GM12875 (cell line): ENCODE measurements around the gene TRIM36.

ENCODE experiments used
- H3K4me3 ChIP-seq: one replicate; pipeline ENCODE4 v1.5.1; 2011; ENCODE audit warnings: low read depth, low read length, control low read depth
- TF ChIP-seq, protein P1 (sequence below): IDR thresholded peaks from 2 replicates; pipeline ENCODE4 v1.5.1; 2011; ENCODE audit warnings: low read depth, mild to moderate bottlenecking, control low read depth, inconsistent platforms, low read length, moderate library complexity, borderline replicate concordance; ENCODE audit not compliant: insufficient read depth

TRIM36 gene

GRCh38 chr5:115180165-115180709 lies 10.5 kb upstream of the TRIM36 start:
- H3K4me3 ChIP-seq, result peak overlapping the region; percentile 51
- TF ChIP-seq, protein P1, sequence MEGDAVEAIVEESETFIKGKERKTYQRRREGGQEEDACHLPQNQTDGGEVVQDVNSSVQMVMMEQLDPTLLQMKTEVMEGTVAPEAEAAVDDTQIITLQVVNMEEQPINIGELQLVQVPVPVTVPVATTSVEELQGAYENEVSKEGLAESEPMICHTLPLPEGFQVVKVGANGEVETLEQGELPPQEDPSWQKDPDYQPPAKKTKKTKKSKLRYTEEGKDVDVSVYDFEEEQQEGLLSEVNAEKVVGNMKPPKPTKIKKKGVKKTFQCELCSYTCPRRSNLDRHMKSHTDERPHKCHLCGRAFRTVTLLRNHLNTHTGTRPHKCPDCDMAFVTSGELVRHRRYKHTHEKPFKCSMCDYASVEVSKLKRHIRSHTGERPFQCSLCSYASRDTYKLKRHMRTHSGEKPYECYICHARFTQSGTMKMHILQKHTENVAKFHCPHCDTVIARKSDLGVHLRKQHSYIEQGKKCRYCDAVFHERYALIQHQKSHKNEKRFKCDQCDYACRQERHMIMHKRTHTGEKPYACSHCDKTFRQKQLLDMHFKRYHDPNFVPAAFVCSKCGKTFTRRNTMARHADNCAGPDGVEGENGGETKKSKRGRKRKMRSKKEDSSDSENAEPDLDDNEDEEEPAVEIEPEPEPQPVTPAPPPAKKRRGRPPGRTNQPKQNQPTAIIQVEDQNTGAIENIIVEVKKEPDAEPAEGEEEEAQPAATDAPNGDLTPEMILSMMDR, result no peak

DNA sequence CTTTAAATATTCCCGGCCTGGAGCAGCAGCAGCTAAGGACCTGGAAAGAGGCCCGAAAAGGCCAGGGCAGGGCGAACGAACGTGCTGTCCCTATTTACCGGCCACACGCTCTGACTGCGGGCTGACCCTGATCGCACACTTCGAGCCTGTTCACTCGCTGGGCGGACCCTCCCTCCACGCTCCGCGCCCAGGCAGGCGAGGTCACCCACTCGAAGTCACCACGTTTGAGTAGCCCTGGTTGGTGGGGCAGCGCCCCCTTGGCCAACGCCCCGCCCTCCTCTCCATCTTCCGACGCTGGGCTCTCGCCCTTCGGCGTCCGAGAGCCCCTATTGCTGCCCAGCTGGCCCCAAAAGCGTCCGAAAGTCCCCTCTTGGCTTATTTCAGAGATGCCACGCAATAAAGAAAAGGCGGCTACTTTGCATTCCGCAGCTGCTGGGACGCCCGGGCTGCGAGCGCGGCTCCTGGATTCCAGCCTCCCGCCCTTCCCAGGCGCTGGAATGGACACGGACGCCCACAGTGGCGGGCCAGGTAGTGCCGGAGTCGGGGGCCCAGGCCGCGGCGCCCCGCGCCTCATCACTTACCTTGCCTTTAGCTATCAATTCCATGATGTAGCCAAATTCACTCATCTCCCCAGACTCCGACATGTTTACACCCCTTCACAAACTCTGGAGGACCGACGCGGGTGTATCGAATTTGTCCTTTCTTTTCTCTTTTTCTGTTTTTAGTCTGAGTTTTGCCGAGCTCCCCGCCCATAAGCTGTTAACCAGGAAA lies 9.9 kb upstream of the TRIM36 start:
- H3K4me3 ChIP-seq, result peak overlapping the region; percentile 51
- TF ChIP-seq, protein P1, result no peak

DNA sequence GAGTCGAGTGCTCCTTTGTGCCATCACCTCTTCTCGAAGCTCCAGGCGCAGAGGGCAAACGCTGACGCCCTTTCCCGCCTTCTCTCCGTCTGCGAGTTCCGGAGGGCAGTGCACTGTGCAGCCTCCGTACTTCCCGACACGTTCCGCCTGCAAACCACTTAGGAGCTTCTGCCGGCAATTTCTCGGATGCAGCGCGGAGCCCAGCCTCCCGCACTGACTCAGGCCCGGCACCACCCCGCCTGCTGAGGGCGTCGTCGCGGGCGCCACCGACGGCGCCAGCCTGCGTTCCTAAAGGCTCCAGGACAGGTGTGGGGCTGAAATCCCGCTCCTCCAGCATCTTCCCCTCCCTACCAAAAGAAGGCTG lies 9.3 kb upstream of the TRIM36 start:
- TF ChIP-seq, protein P1, result no peak
- H3K4me3 ChIP-seq, result no peak overlapping the region

DNA sequence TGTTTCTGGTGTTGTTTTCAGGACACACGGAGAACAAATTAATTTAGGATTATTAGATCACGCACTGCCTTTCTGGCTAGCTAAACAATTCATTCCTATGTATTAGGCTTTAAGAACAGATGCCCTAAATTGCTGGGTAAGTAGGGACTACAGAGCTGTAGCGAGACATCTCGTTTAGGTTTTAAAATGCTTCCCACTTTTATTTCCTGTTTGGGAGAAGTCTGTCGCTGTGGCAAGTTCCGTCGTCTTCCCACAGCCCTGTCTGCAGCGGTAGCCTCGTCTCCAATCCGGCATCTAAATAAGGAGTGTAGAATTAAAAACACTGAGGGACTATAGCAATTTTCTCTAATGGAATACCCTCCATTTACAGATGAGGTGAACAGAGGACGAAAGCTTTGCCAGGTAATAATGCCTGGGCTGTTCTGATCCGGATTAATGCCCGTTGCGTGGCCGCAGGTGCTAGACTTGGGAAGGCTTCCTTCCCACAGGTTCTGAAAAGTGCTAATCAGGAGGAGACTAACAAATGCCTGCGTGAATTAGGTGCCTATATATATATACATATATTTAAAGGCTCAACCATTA lies 1.3 kb upstream of the TRIM36 start:
- peak overlapping the region; percentile 70 for H3K4me3 ChIP-seq
- TF ChIP-seq, protein P1, result no peak

- TF ChIP-seq, protein P1, result no peak
- H3K4me3 ChIP-seq, result peak overlapping the region; percentile 70
These were observed 623 bp upstream of the TRIM36 start for GRCh38 chr5:115170134-115170928.

- peak overlapping the region; percentile 70 for H3K4me3 ChIP-seq
- TF ChIP-seq, protein P1, result no peak
These were observed 750 bp downstream of the TRIM36 start for GRCh38 chr5:115168829-115169486.
